Stimulated activated CD8-positive, alpha-beta memory T cell treated with anti-CD3 and anti-CD28 coated beads, Interleukin-12 subunit alpha, Interleukin-12 subunit beta, amount 100 ng/mL, for 24 hours (primary cell): ENCODE data around the gene TSACC.
"Not testable (repeated sequence)": the region's sequence is repeated elsewhere in the genome, so short reads cannot be mapped to it uniquely, and the experiment has no call there.

ENCODE experiments used
- DNase-seq: peaks from one replicate; pipeline ENCODE4 v3.0.0-alpha.2; 2020; ENCODE audit errors: extremely low read depth

The TSACC gene

GRCh38 chr1:156346636-156347035 lies 8.3 kb downstream of the TSACC start:
- no peak for DNase-seq

- no peak for DNase-seq
Observed at GRCh38 chr1:156347331-156347730, 9.0 kb downstream of the TSACC start.

GRCh38 chr1:156352481-156352880 lies 14.2 kb downstream of the TSACC start:
- DNase-seq, result not testable (repeated sequence)

- no peak for DNase-seq
Observed at GRCh38 chr1:156356262-156356874, 18.0 kb downstream of the TSACC start.

GRCh38 chr1:156356875-156357534 lies 18.7 kb downstream of the TSACC start:
- peak; percentile 22 for DNase-seq

GRCh38 chr1:156357977-156358376 lies 19.7 kb downstream of the TSACC start:
- no peak for DNase-seq

GRCh38 chr1:156358641-156359040 lies 20.3 kb downstream of the TSACC start:
- no peak for DNase-seq

- DNase-seq, result no peak
Observed at GRCh38 chr1:156359249-156359648, 20.9 kb downstream of the TSACC start.

GRCh38 chr1:156359973-156360372 lies 21.6 kb downstream of the TSACC start:
- no peak for DNase-seq

GRCh38 chr1:156360534-156360933 lies 22.2 kb downstream of the TSACC start:
- DNase-seq, result no peak

GRCh38 chr1:156365754-156366153 lies 27.4 kb downstream of the TSACC start:
- no peak for DNase-seq

- DNase-seq, result no peak
Observed at GRCh38 chr1:156366378-156367166, 28.2 kb downstream of the TSACC start.

GRCh38 chr1:156367383-156368156 lies 29.2 kb downstream of the TSACC start:
- DNase-seq, result no peak

- DNase-seq, result no peak
Observed at GRCh38 chr1:156368157-156368658, 29.9 kb downstream of the TSACC start.

GRCh38 chr1:156368889-156369684 lies 30.8 kb downstream of the TSACC start, which contains the start of gene RHBG:
TSS of gene RHBG (plus strand) at chr1:156369211. CDS start at chr1:156369250, 39 bp downstream.
- DNase-seq, result no peak

- DNase-seq, result not testable (repeated sequence)
Observed at GRCh38 chr1:156369685-156370286, 31.5 kb downstream of the TSACC start.

- DNase-seq, result no peak
Observed at GRCh38 chr1:156371553-156372264, 33.4 kb downstream of the TSACC start.

- DNase-seq, result no peak
Observed at GRCh38 chr1:156372265-156372586, 33.9 kb downstream of the TSACC start.

- no peak for DNase-seq
Observed at GRCh38 chr1:156372876-156373275, 34.5 kb downstream of the TSACC start.

- no peak for DNase-seq
Observed at GRCh38 chr1:156373546-156373945, 35.2 kb downstream of the TSACC start.
